ENCODE measurements around the gene ADD3. TPM values are rescaled to one million over a fixed set of nuclear protein-coding genes. Genes with fewer than 3 reads are reported as not detected.

ADD3 gene
- total RNA-seq, 1 experiment from 2014 or later, result 32.4 TPM

DNA sequence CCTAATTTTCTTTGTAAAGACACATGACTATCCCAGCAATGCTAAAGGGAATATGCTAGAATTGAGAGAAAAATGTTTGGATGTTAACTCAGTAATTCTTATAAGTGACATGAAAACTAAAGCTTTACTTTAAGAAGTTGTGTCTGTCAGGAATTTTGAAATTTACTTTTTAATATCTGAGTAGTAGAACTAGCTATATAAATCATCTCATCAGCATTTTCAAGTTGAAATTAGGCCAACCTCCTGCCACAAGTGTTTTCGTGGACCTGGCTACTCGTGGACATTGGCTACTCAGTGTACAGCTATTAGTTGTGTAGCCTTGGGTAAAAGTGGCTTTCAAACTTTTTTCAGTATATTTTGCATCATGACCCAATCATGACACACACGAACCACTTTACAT is 70.5 kb downstream of the ADD3 start:
- ATAC-seq (no peak), DNase-seq (ENCODE audit: low read depth, low spot score) (no peak)
- POLR2A ChIA-PET, result no interaction called here
- H3K27me3 ChIP-seq (ENCODE audit: control insufficient read depth, insufficient read depth, low read length), result no peaks in the 10 kb centered on the region
- intact Hi-C loops (cut with micrococcal nuclease; ENCODE audit: unreplicated experiment), result no loop called here
- no peak overlapping the region for H3K4me3 ChIP-seq (ENCODE audit: low read depth in 2 of 2, low read length in 2 of 2)
- no peak overlapping the region for H3K27ac ChIP-seq (ENCODE audit: low read length)
- H3K9me3 ChIP-seq (ENCODE audit: control insufficient read depth, insufficient read depth, low read depth, low read length), result no peaks in the 10 kb centered on the region
- no peaks in the 10 kb centered on the region for H3K36me3 ChIP-seq (ENCODE audit: control insufficient read depth, insufficient read depth, low read length)
- H3K4me1 ChIP-seq (ENCODE audit: control insufficient read depth, insufficient read depth, low read length), result peaks cover 11% of the 10 kb centered on the region
- CTCF ChIA-PET, result no interaction called here
- BruUV-seq (replicated peaks), result no TSS peak
- TF ChIP-seq SIN3A (IDR thresholded peaks at IDR 0.05; ENCODE audit: borderline replicate concordance, insufficient read depth, low read depth, low read length) (no peak), POLR2AphosphoS5 (IDR thresholded peaks at IDR 0.05; ENCODE audit: low read depth, low read length) (no peak), TCF7L2 (IDR thresholded peaks at IDR 0.05; ENCODE audit: low read depth, low read length) (no peak)
- TF ChIP-seq, protein P1, sequence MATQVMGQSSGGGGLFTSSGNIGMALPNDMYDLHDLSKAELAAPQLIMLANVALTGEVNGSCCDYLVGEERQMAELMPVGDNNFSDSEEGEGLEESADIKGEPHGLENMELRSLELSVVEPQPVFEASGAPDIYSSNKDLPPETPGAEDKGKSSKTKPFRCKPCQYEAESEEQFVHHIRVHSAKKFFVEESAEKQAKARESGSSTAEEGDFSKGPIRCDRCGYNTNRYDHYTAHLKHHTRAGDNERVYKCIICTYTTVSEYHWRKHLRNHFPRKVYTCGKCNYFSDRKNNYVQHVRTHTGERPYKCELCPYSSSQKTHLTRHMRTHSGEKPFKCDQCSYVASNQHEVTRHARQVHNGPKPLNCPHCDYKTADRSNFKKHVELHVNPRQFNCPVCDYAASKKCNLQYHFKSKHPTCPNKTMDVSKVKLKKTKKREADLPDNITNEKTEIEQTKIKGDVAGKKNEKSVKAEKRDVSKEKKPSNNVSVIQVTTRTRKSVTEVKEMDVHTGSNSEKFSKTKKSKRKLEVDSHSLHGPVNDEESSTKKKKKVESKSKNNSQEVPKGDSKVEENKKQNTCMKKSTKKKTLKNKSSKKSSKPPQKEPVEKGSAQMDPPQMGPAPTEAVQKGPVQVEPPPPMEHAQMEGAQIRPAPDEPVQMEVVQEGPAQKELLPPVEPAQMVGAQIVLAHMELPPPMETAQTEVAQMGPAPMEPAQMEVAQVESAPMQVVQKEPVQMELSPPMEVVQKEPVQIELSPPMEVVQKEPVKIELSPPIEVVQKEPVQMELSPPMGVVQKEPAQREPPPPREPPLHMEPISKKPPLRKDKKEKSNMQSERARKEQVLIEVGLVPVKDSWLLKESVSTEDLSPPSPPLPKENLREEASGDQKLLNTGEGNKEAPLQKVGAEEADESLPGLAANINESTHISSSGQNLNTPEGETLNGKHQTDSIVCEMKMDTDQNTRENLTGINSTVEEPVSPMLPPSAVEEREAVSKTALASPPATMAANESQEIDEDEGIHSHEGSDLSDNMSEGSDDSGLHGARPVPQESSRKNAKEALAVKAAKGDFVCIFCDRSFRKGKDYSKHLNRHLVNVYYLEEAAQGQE (IDR thresholded peaks at IDR 0.05; ENCODE audit: insufficient read depth in 1 of 2, low read depth in 2 of 2, low read length in 1 of 2), result no peak
- TF ChIP-seq, protein P2, sequence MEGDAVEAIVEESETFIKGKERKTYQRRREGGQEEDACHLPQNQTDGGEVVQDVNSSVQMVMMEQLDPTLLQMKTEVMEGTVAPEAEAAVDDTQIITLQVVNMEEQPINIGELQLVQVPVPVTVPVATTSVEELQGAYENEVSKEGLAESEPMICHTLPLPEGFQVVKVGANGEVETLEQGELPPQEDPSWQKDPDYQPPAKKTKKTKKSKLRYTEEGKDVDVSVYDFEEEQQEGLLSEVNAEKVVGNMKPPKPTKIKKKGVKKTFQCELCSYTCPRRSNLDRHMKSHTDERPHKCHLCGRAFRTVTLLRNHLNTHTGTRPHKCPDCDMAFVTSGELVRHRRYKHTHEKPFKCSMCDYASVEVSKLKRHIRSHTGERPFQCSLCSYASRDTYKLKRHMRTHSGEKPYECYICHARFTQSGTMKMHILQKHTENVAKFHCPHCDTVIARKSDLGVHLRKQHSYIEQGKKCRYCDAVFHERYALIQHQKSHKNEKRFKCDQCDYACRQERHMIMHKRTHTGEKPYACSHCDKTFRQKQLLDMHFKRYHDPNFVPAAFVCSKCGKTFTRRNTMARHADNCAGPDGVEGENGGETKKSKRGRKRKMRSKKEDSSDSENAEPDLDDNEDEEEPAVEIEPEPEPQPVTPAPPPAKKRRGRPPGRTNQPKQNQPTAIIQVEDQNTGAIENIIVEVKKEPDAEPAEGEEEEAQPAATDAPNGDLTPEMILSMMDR (IDR thresholded peaks at IDR 0.05), result no peak
- in situ Hi-C loops (cut with HindIII; ENCODE audit: low pct_unique_long_range_greater_than_20kb, low sequenced_read_pairs), result no loop called here

DNA sequence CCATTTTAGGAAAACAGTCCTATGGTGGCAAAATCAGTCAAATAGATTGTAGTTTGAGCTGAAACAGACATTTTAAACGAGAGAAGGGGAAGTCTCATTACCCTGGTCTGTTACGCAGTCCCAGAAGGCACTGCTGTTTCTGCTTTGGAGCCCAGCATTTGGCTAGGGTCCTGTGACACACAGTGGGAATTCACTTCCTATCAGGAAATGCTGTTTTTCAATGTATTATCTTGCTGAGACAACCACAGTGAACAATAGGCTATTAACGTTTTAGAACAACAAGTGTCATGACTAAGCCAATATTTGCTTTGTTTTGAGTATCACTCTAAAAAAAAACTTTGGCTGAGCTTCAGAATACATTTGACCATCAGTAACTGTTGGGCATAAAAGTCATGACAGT is 74.1 kb downstream of the ADD3 start:
- H3K4me1 ChIP-seq (ENCODE audit: control insufficient read depth, insufficient read depth, low read length), result peaks cover 6% of the 10 kb centered on the region
- no peak for TF ChIP-seq SIN3A (IDR thresholded peaks at IDR 0.05; ENCODE audit: borderline replicate concordance, insufficient read depth, low read depth, low read length)
- TF ChIP-seq, protein P2 (IDR thresholded peaks at IDR 0.05), result no peak
- TF ChIP-seq POLR2AphosphoS5 (IDR thresholded peaks at IDR 0.05; ENCODE audit: low read depth, low read length), result no peak
- TF ChIP-seq, protein P1 (IDR thresholded peaks at IDR 0.05; ENCODE audit: insufficient read depth in 1 of 2, low read depth in 2 of 2, low read length in 1 of 2), result no peak
- no peak for TF ChIP-seq TCF7L2 (IDR thresholded peaks at IDR 0.05; ENCODE audit: low read depth, low read length)
- H3K27me3 ChIP-seq (ENCODE audit: control insufficient read depth, insufficient read depth, low read length), result no peaks in the 10 kb centered on the region
- H3K4me3 ChIP-seq (ENCODE audit: low read depth in 2 of 2, low read length in 2 of 2), result no peak overlapping the region
- CTCF ChIA-PET, result interaction anchor here (0.5 kb wide), 1 partner anchor 19 kb away, joined by 5 read pairs; no protein-coding TSS in a partner anchor
- ATAC-seq (no peak), DNase-seq (ENCODE audit: low read depth, low spot score) (no peak)
- POLR2A ChIA-PET, result no interaction called here
- intact Hi-C loops (cut with micrococcal nuclease; ENCODE audit: unreplicated experiment) (no loop called here), in situ Hi-C loops (cut with HindIII; ENCODE audit: low pct_unique_long_range_greater_than_20kb, low sequenced_read_pairs) (no loop called here)
- BruUV-seq (replicated peaks), result no TSS peak
- no peaks in the 10 kb centered on the region for H3K36me3 ChIP-seq (ENCODE audit: control insufficient read depth, insufficient read depth, low read length)
- H3K9me3 ChIP-seq (ENCODE audit: control insufficient read depth, insufficient read depth, low read depth, low read length), result no peaks in the 10 kb centered on the region
- H3K27ac ChIP-seq (ENCODE audit: low read length), result no peak overlapping the region; the same call in 1 of the 2 replicates

All from Panc1 (cell line).